Hair follicular keratinocyte (primary cell): Measurements from ENCODE around the gene TST. TPM values are rescaled to one million over a fixed set of nuclear protein-coding genes. Genes with fewer than 3 reads are reported as not detected.

Source experiments
- total RNA-seq: library from RNA; depleted of rRNA; stranded (reverse); fragments of >200 nt; gene quantifications from 2 replicates; pipeline ENCODE4 v1.2.3, GENCODE V29; 2015

TST gene
- 39.5 and 42.4 TPM in 2 replicates for total RNA-seq

DNA sequence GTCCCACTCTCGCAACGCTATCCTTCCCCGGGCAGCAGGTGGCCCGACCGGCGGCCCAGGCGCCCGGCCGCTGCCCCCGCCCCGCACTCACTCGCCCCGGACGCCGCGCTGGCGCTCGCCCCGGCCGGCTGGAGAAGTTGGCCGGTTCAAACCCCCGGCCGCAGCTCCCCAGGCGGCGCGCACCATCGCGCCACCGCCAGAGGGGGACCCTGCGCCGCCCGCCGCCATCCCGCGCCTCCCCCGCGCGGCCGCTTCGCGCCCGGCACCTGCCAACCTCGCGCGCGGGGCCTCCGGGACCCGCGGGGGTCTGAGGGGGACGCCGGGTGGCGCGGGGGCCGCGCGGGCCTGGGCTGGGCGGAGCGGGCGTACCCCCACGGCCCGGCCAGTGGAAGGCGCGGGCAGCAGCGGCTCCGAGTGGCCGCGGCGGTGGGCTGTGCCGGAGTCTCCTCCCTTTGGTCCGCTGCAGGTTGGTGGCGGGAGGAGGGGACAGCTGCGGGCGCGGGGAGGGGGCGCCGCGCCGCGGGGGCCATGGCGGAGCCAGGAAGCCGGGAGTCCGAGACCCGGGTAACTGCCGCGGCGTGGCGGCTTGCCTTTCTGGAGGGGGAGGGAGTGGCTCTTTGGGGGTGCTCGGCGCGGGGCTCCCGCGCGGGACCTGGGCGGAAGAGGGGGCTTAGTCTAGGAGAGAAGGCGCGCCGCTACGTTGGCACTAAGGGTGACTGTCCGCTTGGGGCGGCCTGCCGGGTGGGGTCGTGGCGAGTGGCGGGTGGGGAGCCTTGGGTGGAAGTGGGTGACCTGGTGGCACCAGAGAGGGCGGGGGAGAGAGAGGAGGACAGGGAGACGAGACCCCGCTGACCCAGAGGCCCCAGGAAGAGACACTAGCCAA lies at the start of gene TST, which contains the start of gene MPST:
Gene TST, minus strand, starts transcription at position 139 of the 883 bp plus-strand sequence. CDS start 715 bp downstream, outside the sequence.
Gene MPST, plus strand, starts transcription at position 434 of the 883 bp plus-strand sequence. Its CDS starts 95 bp downstream, at position 529.

DNA sequence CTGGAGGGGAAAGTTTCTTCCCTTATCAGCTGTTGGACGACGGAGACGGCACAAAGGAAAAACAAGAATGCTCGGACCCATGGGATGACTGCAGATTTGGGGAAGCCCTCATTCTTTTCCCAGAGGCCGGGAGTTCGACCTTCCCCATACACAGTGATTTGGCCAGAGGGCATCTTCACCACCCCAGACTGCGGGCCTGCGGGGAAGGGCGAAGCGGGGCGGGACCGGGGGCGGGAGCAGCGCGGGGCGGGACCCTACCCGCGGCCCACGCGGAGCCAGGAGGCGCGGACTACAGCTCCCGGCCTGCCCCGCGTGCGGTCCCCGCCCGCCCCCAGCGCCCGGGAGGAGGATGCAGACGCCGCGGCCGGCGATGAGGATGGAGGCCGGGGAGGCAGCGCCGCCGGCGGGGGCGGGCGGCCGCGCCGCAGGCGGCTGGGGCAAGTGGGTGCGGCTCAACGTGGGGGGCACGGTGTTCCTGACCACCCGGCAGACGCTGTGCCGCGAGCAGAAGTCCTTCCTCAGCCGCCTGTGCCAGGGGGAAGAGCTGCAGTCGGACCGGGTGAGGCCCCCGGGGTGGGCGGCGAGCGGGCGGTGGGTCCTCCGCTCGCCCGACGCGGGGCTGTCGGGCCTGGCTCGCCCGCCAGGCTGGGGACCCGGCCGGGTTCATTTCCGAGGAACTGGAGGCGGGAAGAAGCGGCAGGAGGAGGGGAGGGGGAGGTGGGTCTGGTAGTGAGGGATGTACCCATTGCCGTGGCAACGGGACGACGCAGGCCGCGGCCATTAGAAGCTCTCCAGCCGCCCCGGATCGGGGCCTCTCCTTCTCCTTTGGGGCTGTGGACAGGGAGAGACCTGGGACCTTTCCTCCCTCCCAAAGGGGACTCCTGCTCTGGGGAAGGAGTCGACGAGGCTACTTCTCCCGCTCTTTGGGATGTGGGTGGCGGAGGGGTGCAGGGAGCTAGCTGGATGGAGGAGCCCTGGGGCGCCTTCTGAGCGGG lies 32.4 kb upstream of the TST start, which contains the start of gene KCTD17:
Gene KCTD17, plus strand, starts transcription at position 352 of the 995 bp plus-strand sequence. Its CDS starts 19 bp downstream, at position 371.

Other genes starting within 250 kb of the TST start
- 12.2 and 14.2 TPM in 2 replicates for gene IFT27, start 243.3 kb downstream of the TST start, total RNA-seq
- gene PVALB, start 202.4 kb downstream of the TST start, total RNA-seq: not detected in 2 replicates
- gene NCF4, start 158.4 kb downstream of the TST start, total RNA-seq: 0.76 TPM in 1 of 2 replicates, not detected in the other
- not detected in 2 replicates for gene CSF2RB, start 105.8 kb downstream of the TST start, total RNA-seq
- gene MPST, start 295 bp upstream of the TST start, total RNA-seq: 203 and 213 TPM in 2 replicates
- 19.0 and 22.7 TPM in 2 replicates for gene KCTD17, start 32.3 kb upstream of the TST start, total RNA-seq
- gene TMPRSS6, start 90.3 kb upstream of the TST start, total RNA-seq: not detected in 2 replicates
- gene IL2RB, start 130.5 kb upstream of the TST start, total RNA-seq: 0.08 and 1.9 TPM in 2 replicates
- 7.8 and 9.9 TPM in 2 replicates for gene C1QTNF6, start 168.8 kb upstream of the TST start, total RNA-seq
- gene SSTR3, start 193.0 kb upstream of the TST start, total RNA-seq: not detected in 2 replicates
- gene RAC2, start 224.8 kb upstream of the TST start, total RNA-seq: 153 and 181 TPM in 2 replicates